ENCODE results near the gene DYSF.

The DYSF gene

DNA sequence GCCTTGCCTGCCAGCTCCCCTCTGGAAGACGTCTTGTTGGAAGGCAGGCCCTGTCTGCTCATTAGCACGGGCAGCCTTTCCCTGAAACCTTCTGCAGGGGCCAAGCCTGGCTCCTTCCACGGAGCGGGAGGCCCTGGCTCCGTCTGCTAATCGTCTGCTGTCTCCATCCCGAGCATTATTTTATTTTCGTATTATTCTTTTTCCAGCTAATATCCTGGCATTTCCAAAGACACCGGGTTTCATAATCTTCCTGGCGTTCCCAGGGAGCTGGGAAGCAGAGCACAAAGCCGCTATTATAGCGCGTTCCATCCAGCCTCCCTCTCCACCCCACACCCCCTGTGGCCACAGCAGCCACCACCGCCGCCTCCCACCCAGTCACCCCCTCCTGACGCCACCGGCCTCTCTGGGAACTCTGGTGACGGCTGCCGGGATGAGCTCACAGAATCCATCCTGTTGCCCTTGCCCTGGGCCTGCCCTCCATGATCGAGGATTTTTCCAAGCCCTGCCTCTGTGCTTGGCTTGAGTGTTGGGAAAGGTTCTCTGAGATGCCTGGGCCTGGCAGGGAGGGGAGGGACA lies 125.5 kb downstream of the DYSF start:
- DNase-seq: no peak

DNA sequence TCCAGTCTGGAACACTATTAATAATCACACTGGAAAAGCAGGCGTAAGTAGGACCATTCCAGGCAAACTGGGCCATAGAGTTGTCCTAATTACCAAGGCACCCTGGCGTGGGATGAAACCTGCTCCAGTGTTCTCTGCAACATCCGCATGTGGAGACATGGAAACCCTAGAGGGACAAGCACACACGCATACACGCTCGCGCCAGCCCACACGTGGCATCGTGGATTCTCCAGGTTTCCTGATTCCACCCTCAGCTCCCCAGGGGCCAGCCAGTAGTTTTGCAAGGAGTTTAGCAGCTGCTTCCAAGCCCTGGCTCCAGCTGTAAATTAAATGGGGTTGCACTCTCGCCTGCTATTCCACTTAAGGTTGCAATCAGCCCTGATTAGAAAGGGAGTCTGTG lies 127.7 kb downstream of the DYSF start:
- DNase-seq: no peak

DNA sequence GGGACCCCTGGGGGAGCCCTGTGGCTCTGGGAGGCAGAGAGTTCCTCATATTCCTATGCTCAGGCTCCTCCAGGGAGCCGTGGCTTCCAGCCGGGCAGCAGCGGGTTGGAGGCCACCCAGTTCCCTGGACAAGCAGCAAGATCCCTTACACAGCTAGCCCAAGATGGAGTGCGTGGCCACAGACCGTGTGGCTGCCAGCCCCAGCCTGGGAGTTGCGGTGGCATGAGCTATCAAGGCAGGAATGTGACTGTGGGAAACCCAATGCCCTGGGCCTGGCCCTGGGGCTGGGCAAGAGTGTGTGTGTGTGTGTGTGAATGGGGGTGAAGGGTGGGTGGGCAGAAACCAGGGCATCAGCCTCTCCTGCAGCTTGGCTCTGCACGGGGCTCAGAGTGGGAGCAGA lies 130.5 kb downstream of the DYSF start:
- DNase-seq: peak; percentile 41

DNA sequence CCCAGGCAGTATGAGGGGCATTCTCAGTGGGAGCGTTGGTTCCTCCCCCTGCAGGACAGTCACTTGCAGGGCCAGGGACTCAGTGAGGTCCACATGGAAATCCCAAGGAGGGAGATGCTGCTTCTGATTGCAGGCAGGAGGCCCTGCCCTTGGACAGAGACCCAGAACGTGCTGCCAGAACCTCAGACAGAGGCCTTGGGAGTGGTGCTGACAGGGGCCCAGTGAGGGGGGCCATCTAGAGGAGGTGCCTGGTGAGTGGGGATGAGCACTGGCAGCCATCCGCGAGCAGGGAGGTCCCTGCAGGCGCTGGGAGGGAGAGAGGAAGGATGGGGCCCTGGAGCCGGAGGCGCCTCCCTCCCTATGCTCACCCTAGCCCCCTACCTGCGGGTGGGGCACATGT lies 133.1 kb downstream of the DYSF start:
- DNase-seq: no peak

DNA sequence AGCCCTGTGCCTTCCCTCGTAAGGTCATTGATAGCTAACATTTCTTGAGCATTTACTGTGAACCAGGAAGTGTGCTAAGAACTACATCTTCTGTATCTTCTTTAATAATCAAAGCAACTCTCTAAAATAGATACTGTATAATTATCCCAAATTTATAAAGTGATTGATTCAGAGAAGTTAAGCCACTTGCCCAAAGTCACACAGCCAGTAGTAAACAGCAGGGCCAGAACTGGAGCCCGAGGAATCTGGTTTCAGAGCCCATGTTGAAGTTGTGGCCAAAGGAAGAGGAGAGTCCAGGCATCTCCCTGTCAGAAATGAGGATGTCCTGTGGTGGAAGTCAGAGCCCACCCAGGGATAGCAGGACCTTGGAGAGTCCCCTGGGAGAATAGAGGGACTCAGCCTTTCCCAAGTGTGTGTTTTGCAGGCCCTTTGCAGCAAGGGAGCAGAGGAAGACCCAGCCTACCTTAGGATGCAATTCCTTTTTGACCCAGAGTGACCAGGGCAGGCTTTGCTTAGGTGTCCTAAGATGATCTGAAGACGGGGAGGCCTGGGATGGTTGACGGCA lies 134.2 kb downstream of the DYSF start:
- DNase-seq: no peak

DNA sequence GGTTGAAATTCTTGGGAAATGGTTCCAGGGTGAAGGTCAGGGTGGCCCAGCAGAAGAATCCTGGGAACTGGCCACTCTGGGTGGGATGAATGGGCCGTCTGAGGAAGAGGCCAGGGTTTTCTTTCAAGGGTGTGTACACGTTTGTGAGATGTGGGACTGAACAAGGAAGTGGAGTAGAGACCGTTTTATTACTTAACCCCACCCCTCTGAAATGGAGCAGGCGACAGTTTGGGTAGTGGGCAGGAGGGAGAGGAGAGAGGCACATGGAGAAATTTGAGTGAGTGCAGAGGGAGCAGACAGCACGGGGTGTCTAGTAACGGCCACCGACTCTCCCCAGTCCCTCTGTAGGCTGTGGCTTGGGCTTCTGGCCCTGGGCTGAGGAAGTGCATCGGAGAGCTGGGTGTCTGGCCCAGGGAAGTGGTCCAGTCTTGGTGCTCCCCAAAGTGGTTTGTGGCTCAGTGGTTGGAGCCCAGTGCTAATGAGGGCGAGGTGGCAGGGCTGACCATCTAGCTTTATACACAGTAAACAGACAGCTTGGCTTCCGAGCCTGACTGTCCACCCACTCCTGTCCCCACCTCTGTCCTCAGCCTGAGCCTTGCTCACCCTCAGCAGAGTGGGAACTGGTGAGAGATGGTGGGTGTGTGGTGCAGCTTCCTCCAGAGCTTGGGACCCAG lies 135.3 kb downstream of the DYSF start:
- DNase-seq: no peak

DNA sequence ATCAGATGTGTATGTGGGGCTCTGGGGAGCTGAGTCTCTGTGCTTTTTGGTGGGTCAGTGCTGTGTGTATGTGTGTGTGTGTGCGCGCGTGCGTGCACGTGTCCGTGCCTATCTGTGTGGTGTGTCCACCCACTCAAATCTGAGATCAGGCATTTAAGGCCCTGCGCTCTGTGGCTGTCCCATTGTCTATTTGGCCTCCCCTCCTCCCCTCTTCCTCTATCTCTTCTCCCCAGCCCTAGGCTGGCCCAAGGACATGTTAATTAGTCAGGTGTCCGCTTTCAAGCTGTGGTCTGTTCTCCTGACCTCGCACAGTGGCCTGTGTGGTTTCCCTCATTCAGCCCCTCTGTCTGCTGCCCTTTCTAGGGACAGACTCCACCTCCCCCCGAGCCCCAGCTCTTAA lies 136.4 kb downstream of the DYSF start:
- DNase-seq: no peak

DNA sequence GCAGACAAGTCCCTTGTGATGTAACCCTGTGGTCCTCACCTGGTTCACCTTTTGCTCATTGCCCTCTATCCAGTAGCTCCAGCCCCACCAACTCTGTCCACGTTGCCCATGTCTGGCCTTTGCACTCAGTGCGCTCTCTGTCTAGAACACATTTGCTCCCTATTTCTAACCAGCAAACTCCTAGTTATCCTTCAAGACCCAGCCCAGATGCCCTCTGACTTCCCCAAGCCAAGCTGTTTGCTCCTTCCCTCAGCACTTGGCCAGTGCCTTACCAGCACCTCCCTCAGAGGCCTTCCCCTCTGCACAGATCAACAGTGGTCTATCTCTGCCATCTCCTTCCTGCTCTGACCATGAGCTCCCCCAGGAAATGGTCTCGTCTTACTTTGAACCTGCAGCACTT lies 137.7 kb downstream of the DYSF start:
- DNase-seq: no peak

DNA sequence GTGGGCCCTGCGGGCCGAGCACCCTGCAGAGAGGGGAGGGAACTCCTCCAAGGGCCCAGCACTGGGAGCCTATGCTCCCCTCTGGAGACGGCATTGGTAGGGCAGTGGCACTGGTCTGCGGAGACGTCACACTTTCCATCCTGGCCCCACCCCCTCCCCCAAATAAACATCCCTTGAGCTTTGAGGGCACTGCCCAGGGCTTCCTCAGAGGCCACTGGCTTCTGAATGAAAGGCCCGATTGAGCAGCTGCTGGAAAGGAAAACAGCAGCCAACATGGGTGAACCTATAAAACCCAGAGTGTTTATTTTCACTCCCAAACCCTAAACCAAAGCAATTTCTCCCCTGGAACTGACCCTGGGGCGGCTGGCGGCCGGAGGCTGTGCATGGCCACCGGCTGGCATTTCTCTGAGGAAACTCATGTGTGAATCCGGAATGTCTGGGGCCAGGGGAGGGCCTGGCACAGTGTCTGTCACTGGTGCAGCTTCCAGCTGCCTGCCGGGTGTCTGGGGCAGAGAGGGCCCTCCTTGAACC lies 138.9 kb downstream of the DYSF start:
- DNase-seq: no peak

DNA sequence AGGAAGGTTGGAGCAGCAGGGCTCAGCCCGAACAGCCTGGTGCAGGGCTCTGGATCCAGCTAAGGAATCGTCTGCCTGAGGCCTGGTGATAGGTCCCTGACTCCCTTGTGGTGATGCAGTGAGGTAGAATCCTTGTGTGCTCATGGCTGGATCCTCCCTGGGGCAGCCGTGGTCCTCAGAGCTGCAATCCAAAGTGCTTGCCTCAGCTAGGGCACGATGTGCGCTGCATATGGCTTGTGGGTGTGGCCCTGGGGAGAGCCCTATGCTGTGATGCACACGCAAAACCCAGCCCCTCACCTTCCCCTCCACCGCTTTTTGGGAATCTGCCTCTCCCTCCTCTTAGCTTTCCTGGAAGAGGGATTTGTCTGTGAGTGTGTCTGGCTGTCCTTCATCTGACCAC lies 142.2 kb downstream of the DYSF start:
- no peak for DNase-seq

DNA sequence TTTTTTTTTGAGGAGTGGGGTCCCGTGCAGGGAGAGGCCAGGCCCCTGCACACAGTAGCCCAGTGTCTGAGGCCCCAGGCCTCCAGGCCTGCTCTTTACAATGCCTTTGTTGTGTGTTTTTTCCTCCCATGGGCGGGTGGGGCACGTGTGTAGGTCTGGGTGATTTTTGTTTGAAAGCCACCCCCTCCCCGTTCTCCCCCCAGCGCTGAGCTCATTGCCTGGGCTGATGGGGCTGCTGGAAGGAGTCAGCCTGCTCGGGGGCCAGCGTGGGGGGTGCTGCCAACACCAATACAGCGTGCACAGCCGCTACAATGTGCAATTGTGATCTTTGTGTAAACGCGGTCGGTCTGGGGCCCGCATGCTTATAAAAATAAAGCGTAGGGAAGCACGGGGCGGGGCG lies 142.7 kb downstream of the DYSF start:
- DNase-seq: no peak

DNA sequence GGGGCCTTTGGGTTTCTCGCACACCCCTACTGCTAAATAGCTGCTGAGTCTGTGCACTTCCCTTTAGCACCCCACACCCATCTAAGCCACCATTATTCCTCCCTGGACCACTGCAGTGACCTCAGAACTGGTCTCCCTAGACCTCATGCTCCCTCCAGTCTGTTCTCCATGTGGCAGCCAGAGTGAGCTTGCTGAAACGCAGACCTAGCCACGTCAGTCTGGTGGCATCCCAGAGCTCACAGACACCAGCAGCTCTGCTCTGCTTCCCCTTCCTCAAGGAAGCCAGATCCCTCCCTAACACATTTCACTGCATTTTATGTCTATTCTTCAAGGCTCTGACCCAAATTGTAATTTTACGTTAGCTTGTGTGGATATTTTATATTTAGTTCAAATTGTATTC lies 144.4 kb downstream of the DYSF start:
- peak; percentile 30 for DNase-seq

DNA sequence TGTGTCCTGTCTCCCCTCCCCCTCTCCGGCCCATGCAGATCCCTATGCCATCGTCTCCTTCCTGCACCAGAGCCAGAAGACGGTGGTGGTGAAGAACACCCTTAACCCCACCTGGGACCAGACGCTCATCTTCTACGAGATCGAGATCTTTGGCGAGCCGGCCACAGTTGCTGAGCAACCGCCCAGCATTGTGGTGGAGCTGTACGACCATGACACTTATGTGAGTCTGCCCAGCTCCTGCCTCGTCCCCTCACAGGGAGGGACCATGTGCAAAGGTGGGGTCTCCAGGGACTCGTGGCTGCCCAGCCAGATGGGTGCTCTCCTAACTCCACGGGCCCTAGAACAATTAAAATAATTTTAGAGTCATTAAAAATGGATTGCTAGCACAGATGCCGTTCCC lies 145.2 kb downstream of the DYSF start:
- DNase-seq: no peak

DNA sequence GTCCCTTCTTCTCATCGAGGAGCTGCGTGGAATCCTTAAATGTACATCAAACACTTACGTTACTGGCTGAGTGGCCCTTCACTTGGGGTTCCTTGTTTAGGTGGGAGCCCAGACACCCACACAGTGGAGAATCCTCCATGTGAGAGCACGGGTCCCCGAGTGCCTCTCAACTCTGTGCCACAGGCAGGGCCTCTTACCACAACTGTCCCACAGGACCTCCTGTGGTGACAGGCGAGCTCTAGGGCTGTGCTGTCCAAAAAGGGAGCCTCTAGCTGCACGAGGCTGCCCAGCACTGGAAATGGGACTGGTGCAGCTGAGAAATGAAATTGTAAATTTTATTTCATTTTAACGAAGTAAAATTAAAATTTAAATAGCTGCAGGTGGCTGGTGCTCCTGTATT lies 145.7 kb downstream of the DYSF start:
- DNase-seq: no peak

DNA sequence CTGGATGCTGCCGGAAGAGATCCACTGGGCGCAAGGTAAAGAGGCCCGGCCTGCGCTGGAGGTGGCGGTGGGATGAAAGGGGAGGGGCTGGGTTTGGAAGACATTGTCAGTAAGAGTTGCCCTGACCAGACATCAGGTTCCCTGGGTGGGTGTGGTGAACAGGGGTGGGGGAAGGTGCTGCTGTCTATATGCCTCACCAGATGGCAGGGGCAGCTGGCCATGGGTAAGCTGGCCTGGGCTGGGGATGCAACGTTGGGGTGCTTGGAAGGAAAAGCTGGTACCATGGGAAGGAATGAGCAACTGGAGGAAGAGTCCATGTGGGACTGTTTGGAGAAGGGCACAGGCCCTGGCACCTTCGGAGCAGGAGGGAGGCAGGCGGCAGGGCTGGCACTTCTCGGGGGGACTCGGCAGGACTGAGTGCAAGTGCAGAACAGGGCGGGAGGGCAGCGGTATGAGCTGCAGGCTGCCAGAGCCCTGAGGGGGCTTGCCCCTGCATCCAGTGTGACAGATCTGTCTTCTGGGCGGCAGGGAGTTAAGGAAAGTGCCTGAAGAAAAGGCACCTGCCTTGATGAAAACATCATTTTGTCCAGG lies 146.4 kb downstream of the DYSF start:
- DNase-seq: no peak

DNA sequence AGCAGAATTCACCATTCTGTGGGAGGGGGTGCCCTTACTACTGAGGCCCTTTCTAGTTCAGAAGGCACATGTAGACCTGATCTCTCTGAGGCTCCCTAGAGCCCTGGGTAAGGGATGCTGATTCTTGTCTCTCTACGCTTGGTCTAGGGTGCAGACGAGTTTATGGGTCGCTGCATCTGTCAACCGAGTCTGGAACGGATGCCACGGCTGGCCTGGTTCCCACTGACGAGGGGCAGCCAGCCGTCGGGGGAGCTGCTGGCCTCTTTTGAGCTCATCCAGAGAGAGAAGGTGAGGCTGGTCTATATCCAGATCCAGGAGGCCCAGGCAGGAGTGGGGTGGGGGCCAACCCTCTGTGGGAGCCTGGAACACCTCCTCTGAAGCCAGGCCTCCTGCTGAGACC lies 147.2 kb downstream of the DYSF start:
- DNase-seq: no peak

DNA sequence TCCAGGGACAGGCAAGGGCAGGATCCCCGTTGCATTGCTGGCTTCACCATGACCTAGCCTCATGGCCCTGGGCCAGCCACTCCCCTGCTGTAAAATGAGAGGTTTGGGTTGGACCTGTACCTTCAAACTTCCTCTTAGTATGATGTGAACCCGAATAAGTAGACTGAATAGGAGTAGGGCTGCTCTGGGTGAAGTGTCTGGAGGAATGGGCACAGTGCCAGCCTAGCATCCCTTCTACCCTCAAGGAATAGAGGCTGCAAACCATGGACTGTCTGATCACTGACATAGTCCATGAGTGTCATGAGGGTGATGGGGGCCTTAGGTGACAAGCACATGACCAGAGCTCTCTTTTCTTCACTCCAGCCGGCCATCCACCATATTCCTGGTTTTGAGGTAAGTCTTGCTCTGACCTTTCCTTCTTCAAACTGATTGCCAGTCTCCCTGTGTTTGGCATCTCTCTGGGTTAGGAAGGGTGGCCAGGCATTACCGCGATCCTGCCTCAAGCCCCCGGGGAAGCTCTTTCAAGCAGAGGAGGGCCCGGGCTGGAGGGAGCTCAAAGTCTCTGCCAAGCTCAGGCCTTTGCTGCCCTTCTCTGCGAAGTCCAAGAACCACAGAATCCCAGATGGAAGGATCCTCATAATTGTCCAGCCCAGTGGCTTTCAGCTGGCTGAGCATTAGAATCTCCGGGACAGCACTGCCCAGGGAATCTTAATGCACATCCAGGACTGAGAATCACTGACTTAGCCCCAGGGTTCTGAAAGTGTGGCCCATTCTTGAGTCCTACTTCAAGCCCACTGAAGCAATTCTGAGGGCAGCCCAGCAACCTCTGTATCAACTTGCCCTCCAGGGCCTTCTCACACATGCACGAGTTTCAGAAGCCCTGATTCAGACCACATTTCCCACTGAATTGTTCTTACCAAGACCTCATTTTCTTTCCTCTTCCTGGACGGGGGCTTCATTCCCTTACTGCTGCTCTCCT lies 148.1 kb downstream of the DYSF start:
- DNase-seq: no peak

DNA sequence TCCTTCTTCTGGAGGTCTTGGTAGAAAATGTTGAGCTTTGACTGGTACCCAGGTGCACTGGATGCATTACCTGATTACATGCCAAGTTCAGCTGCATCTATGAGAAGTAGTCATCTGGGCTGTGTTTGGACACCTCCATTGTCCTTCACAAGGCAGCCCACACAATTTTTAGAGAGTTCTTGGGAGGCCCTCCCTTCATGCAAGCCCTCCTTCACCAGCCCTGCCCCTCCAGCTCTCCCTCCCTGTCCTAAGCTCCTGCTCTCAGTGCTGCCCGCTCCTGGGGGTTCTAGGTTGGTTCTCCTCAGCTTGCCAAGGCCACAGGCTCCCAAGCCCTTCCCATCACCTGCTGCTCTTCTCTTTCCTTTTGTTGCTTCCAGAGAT lies 148.7 kb downstream of the DYSF start:
- DNase-seq: no peak

DNA sequence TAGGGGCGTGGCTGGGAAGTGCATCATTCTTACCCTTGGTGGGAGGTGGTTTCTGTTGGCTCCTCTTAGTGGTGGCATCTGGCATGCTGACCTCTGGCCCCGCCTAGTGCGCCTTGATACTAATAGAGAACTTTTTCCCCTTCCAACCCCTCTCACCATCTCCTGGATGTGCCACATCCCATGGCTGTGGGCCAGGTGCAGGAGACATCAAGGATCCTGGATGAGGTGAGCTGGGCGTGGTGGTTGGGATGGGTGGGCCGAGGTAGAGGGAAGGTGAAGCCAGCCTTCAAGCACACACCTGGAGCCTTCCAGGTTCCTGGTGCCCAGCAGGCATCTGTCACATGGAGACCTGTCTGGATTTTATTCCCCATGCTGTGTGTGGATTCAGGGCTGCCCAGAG lies 149.2 kb downstream of the DYSF start:
- no peak for DNase-seq

DNA sequence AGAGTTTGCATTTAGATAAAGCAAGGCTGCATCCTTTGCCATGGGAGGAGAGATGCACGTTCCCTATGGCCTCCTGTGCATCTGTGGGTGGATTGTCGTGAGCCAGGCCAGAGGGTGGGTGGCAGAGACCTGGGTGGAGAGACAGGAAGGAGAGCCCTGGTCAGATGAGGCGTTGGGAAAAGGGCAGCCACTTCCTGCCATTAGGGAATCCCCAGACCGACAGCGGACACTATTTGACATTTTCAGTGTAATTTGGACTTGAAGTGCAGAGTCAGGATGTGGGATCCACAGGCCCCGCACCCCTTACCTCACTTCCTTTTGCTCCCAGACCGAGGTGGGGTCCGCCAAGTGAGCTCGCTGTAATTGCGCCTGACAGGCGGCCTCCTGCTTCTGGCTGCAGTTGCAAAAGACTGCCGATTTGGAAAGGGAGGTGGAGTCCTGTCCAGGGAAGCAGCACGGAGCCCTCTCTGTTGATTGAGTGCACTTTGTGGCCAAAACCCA lies 150.0 kb downstream of the DYSF start:
- no peak for DNase-seq

DNA sequence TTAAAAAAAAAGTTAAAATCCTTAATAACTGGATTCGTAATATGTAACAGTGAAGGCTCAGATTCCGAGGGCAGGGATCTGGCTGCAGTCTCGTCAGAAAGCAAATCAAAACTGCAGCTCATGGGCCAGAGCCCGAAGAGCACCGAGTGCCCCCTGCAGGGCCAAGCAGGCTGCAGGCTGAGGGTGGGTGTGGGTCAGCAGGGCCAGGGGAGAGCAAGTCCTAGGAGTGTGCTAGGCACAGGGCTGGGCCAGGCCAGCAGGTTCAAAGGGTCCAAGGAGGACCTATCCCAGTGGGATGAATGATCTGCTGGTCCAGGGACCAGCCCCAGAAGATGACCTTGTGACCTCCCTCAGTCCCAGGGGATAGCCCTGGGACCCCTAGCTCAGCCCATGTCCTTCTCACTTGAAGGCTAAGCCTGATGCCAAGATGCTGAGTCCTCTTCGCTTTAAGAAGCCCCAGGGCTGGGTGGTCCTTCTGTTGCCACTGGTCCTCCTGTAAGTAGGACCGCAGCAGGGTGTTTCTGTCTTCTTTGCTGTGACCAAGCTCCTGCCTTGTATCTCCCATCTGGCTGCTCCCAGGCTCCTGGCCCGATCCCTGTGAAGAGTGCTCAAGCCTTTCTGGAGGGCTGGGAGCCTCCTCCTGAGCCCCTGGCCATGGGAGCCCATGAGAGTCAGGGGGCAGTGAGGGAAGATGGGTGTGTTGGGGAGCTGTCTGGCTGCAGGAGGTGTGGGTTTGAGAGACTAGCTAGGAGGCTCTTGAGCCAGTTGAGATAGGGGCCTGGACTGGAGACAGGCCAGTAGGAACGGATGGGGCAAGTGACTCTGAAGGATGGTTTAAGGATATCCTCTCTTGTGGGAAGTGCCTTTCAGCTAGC lies 150.7 kb downstream of the DYSF start:
- no peak for DNase-seq

DNA sequence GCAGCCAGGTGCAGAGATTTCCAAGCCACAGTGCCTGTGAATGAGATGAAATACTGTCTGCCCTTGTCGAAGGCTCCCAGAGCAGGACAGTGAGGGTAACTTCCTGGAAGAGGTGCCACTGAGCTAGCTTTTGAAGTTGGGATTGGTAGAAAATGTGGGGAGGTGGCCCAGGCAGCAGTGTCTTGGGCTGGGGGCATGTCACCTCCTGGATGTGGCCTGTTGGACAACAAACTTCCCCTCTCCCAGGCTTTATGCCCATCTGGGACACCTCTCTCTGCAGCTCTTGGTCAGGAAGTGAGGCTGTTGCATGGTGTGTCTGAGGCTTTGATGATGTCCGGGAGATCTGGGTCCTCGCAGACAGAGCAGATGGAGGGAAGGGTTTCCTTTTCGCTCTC lies 151.4 kb downstream of the DYSF start:
- no peak for DNase-seq

All from EL (cell line).